H1 (cell line): ENCODE data around the gene TUBA8. TPM values are rescaled to one million over a fixed set of nuclear protein-coding genes. Genes with fewer than 3 reads are reported as not detected.

Experiments used
- CTCF ChIA-PET: fragments of 300-600 bp; sonication (Branson Sonifier 250); formaldehyde crosslinking; loops from one replicate; lab custom pipeline; 2021; ENCODE audit not compliant: partially characterized antibody; lab: Charles Lee
- POLR2A ChIA-PET: fragments of 300-600 bp; sonication (Branson Sonifier 250); formaldehyde crosslinking; loops from one replicate; lab custom pipeline; 2021; ENCODE audit warnings: inconsistent platforms; ENCODE audit not compliant: partially characterized antibody; lab: Charles Lee
- DNase-seq, 2 experiments: peaks; one replicate each; pipeline versions ENCODE4 v3.0.0 to v3.0.0-alpha.2; 2010 to 2022; ENCODE audit warnings: low spot score in 2 of 2, low read depth in 1 of 2, mixed read lengths in 1 of 2
- FAIRE-seq: peaks from 2 replicates; lab custom pipeline; 2011; peaks lifted over from hg19 to GRCh38; lab: Jason Lieb, UNC
- H2AFZ ChIP-seq: 2 replicates; pipeline ENCODE4 v1.8.1; 2012; ENCODE audit warnings: low read length, inconsistent platforms
- H2AK5ac ChIP-seq: 2 replicates; pipeline ENCODE4 v1.6.1; 2013; ENCODE audit warnings: low read depth, low read length
- H2BK120ac ChIP-seq: replicated peaks from 2 replicates; pipeline ENCODE3; 2013; ENCODE audit warnings: low read depth, low read length, inconsistent platforms
- H2BK12ac ChIP-seq: 2 replicates; pipeline ENCODE4 v1.6.1; 2013; ENCODE audit warnings: low read depth, low read length
- H2BK15ac ChIP-seq: 2 replicates; pipeline ENCODE4 v1.6.1; 2013; ENCODE audit warnings: low read length
- H2BK20ac ChIP-seq: 2 replicates; pipeline ENCODE4 v1.6.1; 2013; ENCODE audit warnings: low read length
- H2BK5ac ChIP-seq: 2 replicates; pipeline ENCODE4 v1.6.1; 2013; ENCODE audit warnings: low read depth, low read length
- H3K14ac ChIP-seq: 2 replicates; pipeline ENCODE4 v1.6.1; 2013; ENCODE audit warnings: inconsistent platforms; ENCODE audit not compliant: insufficient read length
- H3K18ac ChIP-seq: 2 replicates; pipeline ENCODE4 v1.6.1; 2013; ENCODE audit warnings: low read length; ENCODE audit errors: extremely low read depth
- H3K23ac ChIP-seq: 2 replicates; pipeline ENCODE4 v1.6.1; 2013; ENCODE audit warnings: inconsistent platforms; ENCODE audit not compliant: insufficient read length
- H3K23me2 ChIP-seq: 2 replicates; pipeline ENCODE4 v1.6.1; 2013; ENCODE audit warnings: low read depth, low read length
- H3K27ac ChIP-seq: 2 replicates; pipeline ENCODE4 v1.6.1; 2011; ENCODE audit warnings: low read depth, low read length, inconsistent platforms
- H3K27me3 ChIP-seq, 4 experiments: replicated peaks in 1 of 4; 1 replicate in 1 of 4; 2 replicates in 3 of 4; pipeline versions ENCODE4 v1.6.1 to v1.8.1; 2011 to 2013; ENCODE audit warnings: low read length in 3 of 4, mild to moderate bottlenecking in 3 of 4, inconsistent platforms in 2 of 4, mixed read lengths in 2 of 4, moderate library complexity in 1 of 4; ENCODE audit not compliant: control insufficient read depth in 3 of 4, insufficient read depth in 3 of 4; ENCODE audit errors: extremely low read depth in 1 of 4
- H3K36me3 ChIP-seq, 4 experiments: 2 replicates each; pipeline versions ENCODE4 v1.6.1 to v1.8.1; 2011 to 2013; ENCODE audit warnings: mild to moderate bottlenecking in 4 of 4, low read length in 3 of 4, moderate library complexity in 2 of 4, control low read depth in 1 of 4, inconsistent platforms in 1 of 4; ENCODE audit not compliant: insufficient read depth in 4 of 4, control insufficient read depth in 2 of 4
- H3K4ac ChIP-seq: replicated peaks from 2 replicates; pipeline ENCODE3; 2013; ENCODE audit warnings: low read length, low read depth, mixed read lengths, inconsistent platforms; ENCODE audit not compliant: insufficient read length
- H3K4me1 ChIP-seq, 4 experiments: replicated peaks in 1 of 4; 1 replicate in 1 of 4; 2 replicates in 3 of 4; pipeline versions ENCODE4 v1.6.1 to v1.8.1; 2011 to 2013; ENCODE audit warnings: low read length in 3 of 4, inconsistent platforms in 2 of 4, mixed read lengths in 1 of 4; ENCODE audit not compliant: insufficient read depth in 4 of 4, control insufficient read depth in 3 of 4
- H3K4me2 ChIP-seq, 2 experiments: 2 replicates each; pipeline versions ENCODE4 v1.6.1 to v1.8.1; 2011 to 2013; ENCODE audit warnings: low read depth in 2 of 2, low read length in 2 of 2, control low read depth in 1 of 2, inconsistent platforms in 1 of 2, mild to moderate bottlenecking in 1 of 2; ENCODE audit not compliant: insufficient read depth in 1 of 2
- H3K4me3 ChIP-seq, 4 experiments: fragments of 200-600, 300-600 bp in 1 of 4; sonication (generic), shearing (Covaris generic), sonication (Bioruptor Twin) in 1 of 4; 2 replicates each; pipeline versions ENCODE4 v1.5.1 to v1.8.1; 2011 to 2016; ENCODE audit warnings: low read length in 4 of 4, low read depth in 3 of 4, control low read depth in 2 of 4, inconsistent platforms in 2 of 4, mild to moderate bottlenecking in 2 of 4, mixed read lengths in 1 of 4, moderate library complexity in 1 of 4; ENCODE audit not compliant: insufficient read depth in 2 of 4; ENCODE audit errors: extremely low read depth in 1 of 4
- H3K56ac ChIP-seq: replicated peaks from 2 replicates; pipeline ENCODE3; 2013; ENCODE audit warnings: low read depth, mild to moderate bottlenecking, mixed read lengths, low read length, inconsistent platforms; ENCODE audit not compliant: insufficient read length
- H3K79me1 ChIP-seq: 2 replicates; pipeline ENCODE4 v1.6.1; 2013; ENCODE audit warnings: low read depth, low read length, control low read depth
- H3K79me2 ChIP-seq, 2 experiments: 2 replicates each; pipeline versions ENCODE4 v1.6.1 to v1.8.1; 2012 to 2013; ENCODE audit warnings: low read length in 2 of 2, mild to moderate bottlenecking in 2 of 2, inconsistent platforms in 1 of 2; ENCODE audit not compliant: insufficient read depth in 2 of 2, control insufficient read depth in 1 of 2
- H3K9ac ChIP-seq, 4 experiments: replicated peaks in 1 of 4; 1 replicate in 1 of 4; 2 replicates in 3 of 4; pipeline versions ENCODE4 v1.6.1 to v1.8.1; 2011 to 2013; ENCODE audit warnings: low read depth in 3 of 4, low read length in 3 of 4, control low read depth in 2 of 4, mild to moderate bottlenecking in 2 of 4, moderate library complexity in 2 of 4, inconsistent platforms in 1 of 4; ENCODE audit errors: extremely low read depth in 1 of 4
- H3K9me3 ChIP-seq, 2 experiments: 2 replicates each; pipeline versions ENCODE4 v1.6.1 to v1.8.1; 2012 to 2013; ENCODE audit warnings: mild to moderate bottlenecking in 2 of 2, moderate library complexity in 2 of 2, control low read depth in 1 of 2, inconsistent platforms in 1 of 2, low read depth in 1 of 2, low read length in 1 of 2, mixed read lengths in 1 of 2; ENCODE audit not compliant: insufficient read depth in 2 of 2
- H4K20me1 ChIP-seq, 2 experiments: replicated peaks in 1 of 2; 2 replicates each; pipeline versions ENCODE3 to v1.8.1; 2011 to 2013; ENCODE audit warnings: inconsistent platforms in 2 of 2, low read length in 2 of 2, mild to moderate bottlenecking in 1 of 2; ENCODE audit not compliant: insufficient read depth in 2 of 2, control insufficient read depth in 1 of 2
- H4K5ac ChIP-seq: 2 replicates; pipeline ENCODE4 v1.6.1; 2013; ENCODE audit warnings: low read length, low read depth, mixed read lengths, inconsistent platforms; ENCODE audit not compliant: insufficient read length
- H4K8ac ChIP-seq: 2 replicates; pipeline ENCODE4 v1.8.0; 2013; ENCODE audit warnings: mild to moderate bottlenecking, moderate library complexity, low read length, inconsistent platforms; ENCODE audit not compliant: insufficient read depth; ENCODE audit errors: extremely low read depth
- H4K91ac ChIP-seq: replicated peaks from 2 replicates; pipeline ENCODE3; 2013; ENCODE audit warnings: low read length, mixed read lengths, inconsistent platforms; ENCODE audit not compliant: insufficient read length
- BACH1 ChIP-seq: IDR thresholded peaks from 2 replicates; pipeline ENCODE4 v1.6.1; 2012; ENCODE audit warnings: low read length, improper control_type of control experiment
- BCL11A ChIP-seq, 2 experiments: IDR thresholded peaks; one replicate each; pipeline ENCODE4 v1.6.1; 2011; ENCODE audit warnings: low read depth in 2 of 2, low read length in 2 of 2, mild to moderate bottlenecking in 2 of 2
- EGR1 ChIP-seq: IDR thresholded peaks from 2 replicates; pipeline ENCODE4 v1.6.1; 2011; ENCODE audit warnings: low read depth, low read length, borderline replicate concordance
- GABPA ChIP-seq: IDR thresholded peaks from 2 replicates; pipeline ENCODE4 v1.6.1; 2011; ENCODE audit warnings: mild to moderate bottlenecking, low read length, moderate library complexity, borderline replicate concordance; ENCODE audit not compliant: insufficient read depth
- GTF2F1 ChIP-seq: IDR thresholded peaks from 2 replicates; pipeline ENCODE4 v1.6.1; 2012; ENCODE audit warnings: low read depth, low read length, improper control_type of control experiment, borderline replicate concordance
- JUN ChIP-seq: IDR thresholded peaks from 2 replicates; pipeline ENCODE4 v1.6.1; 2011; ENCODE audit warnings: low read depth, mild to moderate bottlenecking, improper control_type of control experiment, low read length
- NRF1 ChIP-seq: IDR thresholded peaks from 2 replicates; pipeline ENCODE4 v1.6.1; 2011; ENCODE audit warnings: mild to moderate bottlenecking, low read depth, low read length, improper control_type of control experiment
- POLR2AphosphoS5 ChIP-seq: IDR thresholded peaks from 2 replicates; pipeline ENCODE4 v1.6.1; 2011; ENCODE audit warnings: low read depth, low read length
- RAD21 ChIP-seq, 2 experiments: IDR thresholded peaks in 1 of 2; conservative IDR thresholded peaks in 1 of 2; 2 replicates each; pipeline ENCODE4 v1.6.1; 2011; ENCODE audit warnings: low read depth in 2 of 2, low read length in 2 of 2, improper control_type of control experiment in 1 of 2, inconsistent platforms in 1 of 2, mild to moderate bottlenecking in 1 of 2, moderate library complexity in 1 of 2
- RFX5 ChIP-seq: IDR thresholded peaks from 2 replicates; pipeline ENCODE4 v1.6.1; 2011; ENCODE audit warnings: low read depth, low read length, improper control_type of control experiment, borderline replicate concordance
- SAP30 ChIP-seq: fragments of 300-600 bp; sonication (generic); IDR thresholded peaks from 2 replicates; pipeline ENCODE4 v1.7.1; 2012; ENCODE audit warnings: low read length, moderate library complexity, mild to moderate bottlenecking, inconsistent platforms; ENCODE audit not compliant: insufficient read depth, insufficient replicate concordance
- TEAD4 ChIP-seq: IDR thresholded peaks from 2 replicates; pipeline ENCODE4 v1.6.1; 2012; ENCODE audit warnings: low read depth, low read length, inconsistent platforms, mixed read lengths
- WGBS, 2 experiments: shearing (Covaris generic) in 1 of 2; methylation state at CpG; one replicate each; pipeline versions ENCODE4 v1.1.6 to v1.1.7; 2013 to 2015; ENCODE audit warnings: low lambda C conversion rate in 2 of 2, mixed read lengths in 2 of 2, inconsistent platforms in 1 of 2, low coverage in 1 of 2, missing lambda C conversion rate in 1 of 2; ENCODE audit not compliant: insufficient replicate concordance in 2 of 2, insufficient coverage in 1 of 2, insufficient read length in 1 of 2; ENCODE audit errors: extremely low coverage in 1 of 2, missing lambda C conversion rate in 1 of 2; 5-methylcytosine and 5-hydroxymethylcytosine counted together
- polyA plus RNA-seq, 7 experiments: library from polyadenylated mRNA; depleted of rRNA in 3 of 7; stranded (reverse) in 5 of 7; unstranded in 2 of 7; fragments of >200 nt in 5 of 7; fragments of 200-250 nt in 2 of 7; gene quantifications; 1 replicate in 5 of 7; 2 replicates in 1 of 7; 4 replicates in 1 of 7; pipeline versions ENCODE4 v1.2.1 to v1.2.3, GENCODE V29; 2011 to 2013; ENCODE audit warnings: missing spikeins in 2 of 7, mixed read lengths in 2 of 7
- total RNA-seq: library from RNA; stranded (reverse); fragmentation: NEBNext Ultra II Directional; extraction: Animal tissue kit (Norgen Biotek cat#: 25700); gene quantifications from 2 replicates; pipeline ENCODE4 v1.2.1, GENCODE V29; 2021

The TUBA8 gene
- total and polyA plus RNA-seq, 2 of the 8 experiments (the other 6 are each of a cell fraction or from before 2014, with no cell fraction given) = 1.0 to 4.0 TPM

DNA sequence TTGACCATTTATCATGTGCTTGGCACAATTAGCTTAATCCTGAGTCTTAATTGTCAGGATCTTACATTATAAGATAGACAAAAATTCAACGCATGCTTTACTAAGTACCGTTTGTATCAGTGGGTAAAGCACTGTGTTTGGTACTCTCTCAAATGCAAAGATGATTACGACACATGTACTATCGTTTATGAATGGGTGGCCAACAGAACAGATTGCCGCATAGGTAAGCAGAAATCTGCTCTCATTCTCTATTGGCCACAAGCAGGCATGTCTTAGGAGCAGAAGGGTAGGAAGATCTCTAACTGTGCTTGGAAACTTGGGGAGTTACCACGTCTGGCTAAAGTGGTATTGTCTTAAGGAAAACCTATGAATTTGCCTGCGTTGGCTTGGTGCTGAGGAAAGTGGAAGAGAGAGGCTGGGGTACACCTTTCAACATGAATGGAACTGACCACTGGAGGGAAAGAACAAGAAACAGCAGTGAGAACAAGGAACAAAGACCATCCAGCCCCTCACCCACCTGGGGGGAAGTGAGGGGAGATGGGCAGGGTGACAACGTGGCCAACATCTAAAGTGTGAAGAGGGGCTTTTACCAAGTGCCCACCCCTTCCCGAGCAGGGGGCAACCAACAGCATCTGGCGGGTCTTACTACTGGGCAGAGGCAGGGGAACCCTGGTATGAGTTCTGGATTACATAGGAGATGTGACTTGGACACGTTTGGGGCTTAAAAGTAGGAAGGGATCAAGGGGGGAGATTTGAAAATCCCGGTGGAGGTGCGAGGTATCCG lies 1.0 kb upstream of the TUBA8 start:
- 66% methylated on average over 14 of the region's 14 CpGs; no CpG with 5 or more reads in 1 of the 2 experiments for WGBS, 2 experiments
- H3K27ac ChIP-seq = no peak overlapping the region
- 0 out of 2 replicates have a peak overlapping the region, but pooled peaks have one; percentile 32 for H3K18ac ChIP-seq
- no peak overlapping the region for H2BK12ac ChIP-seq
- H3K56ac ChIP-seq = no peak overlapping the region
- peaks cover 0 to 9% (median 5%) of the 10 kb centered on the region in 4 experiments; a peak in 5 of 7 replicates for H3K4me1 ChIP-seq
- H3K36me3 ChIP-seq = no peaks in the 10 kb centered on the region
- H3K4me3 ChIP-seq = peak overlapping the region in 2 of 4 experiments; percentile 31 to 59; a peak in 6 of 8 replicates
- H3K14ac ChIP-seq = no peak overlapping the region
- H3K79me2 ChIP-seq = no peaks in the 10 kb centered on the region
- H3K27me3 ChIP-seq = peaks cover 11 to 33% (median 27%) of the 10 kb centered on the region in 4 experiments
- no peak overlapping the region for H2BK20ac ChIP-seq
- no peak overlapping the region for H2AK5ac ChIP-seq
- TF ChIP-seq TEAD4 (no peak), EGR1 (no peak), BCL11A (IDR thresholded peaks at IDR 0.05; ENCODE audit: low read depth in 2 of 2, low read length in 2 of 2) (no peak), RAD21 (IDR thresholded peaks at IDR 0.05 in 1 of 2, conservative IDR thresholded peaks at IDR 0.05 in 1 of 2; ENCODE audit: low read depth in 2 of 2, low read length in 2 of 2) (no peak), SAP30 (no peak), JUN (no peak), BACH1 (no peak), POLR2AphosphoS5 (no peak), RFX5 (no peak), GTF2F1 (no peak), NRF1 (no peak), GABPA (no peak)
- TF ChIP-seq, all 59 proteins: peak for 0
- no peak overlapping the region for H2BK5ac ChIP-seq
- no peak overlapping the region for H4K5ac ChIP-seq
- H3K9me3 ChIP-seq = peaks cover 7 to 15% of the 10 kb centered on the region in 2 experiments
- FAIRE-seq (no peak), DNase-seq (no peak)
- ChIA-PET CTCF (interaction anchor here (1.8 kb wide), 1 partner anchor 34 kb away, joined by 4 read pairs; no protein-coding TSS in a partner anchor), POLR2A (no interaction called here)
- H4K20me1 ChIP-seq = no peaks in the 10 kb centered on the region
- no peak overlapping the region for H4K8ac ChIP-seq
- H3K4me2 ChIP-seq = peak overlapping the region; percentile 83 to 84
- no peak overlapping the region for H3K9ac ChIP-seq
- no peaks in the 10 kb centered on the region for H3K79me1 ChIP-seq
- H3K23ac ChIP-seq = no peak overlapping the region
- H4K91ac ChIP-seq = no peak overlapping the region
- H2BK15ac ChIP-seq = no peak overlapping the region; the same call in 1 of the 2 replicates
- no peak overlapping the region for H2BK120ac ChIP-seq
- H2AFZ ChIP-seq = no peak overlapping the region
- peaks cover 10% of the 10 kb centered on the region; the same call in 1 of the 2 replicates for H3K23me2 ChIP-seq
- no peak overlapping the region for H3K4ac ChIP-seq
